Stimulated activated naive CD8-positive, alpha-beta T cell treated with anti-CD3 and anti-CD28 coated beads, Interleukin-15, Interleukin-2, amounts not matched to agents 100 U/mL and 50 U/mL, for 24 hours (primary cell): ENCODE results near the gene RBMS1.

Experiments used
- ATAC-seq: fragments of 150-1000 bp; cut with Tn5 transposase; one replicate; pipeline ENCODE4 v1.10.0; 2021
- DNase-seq: peaks from one replicate; pipeline ENCODE4 v3.0.0; 2021

Gene RBMS1

GRCh38 chr2:160408173-160408958, 85.2 kb downstream of the RBMS1 start:
- DNase-seq (no peak), ATAC-seq (no peak)

DNA sequence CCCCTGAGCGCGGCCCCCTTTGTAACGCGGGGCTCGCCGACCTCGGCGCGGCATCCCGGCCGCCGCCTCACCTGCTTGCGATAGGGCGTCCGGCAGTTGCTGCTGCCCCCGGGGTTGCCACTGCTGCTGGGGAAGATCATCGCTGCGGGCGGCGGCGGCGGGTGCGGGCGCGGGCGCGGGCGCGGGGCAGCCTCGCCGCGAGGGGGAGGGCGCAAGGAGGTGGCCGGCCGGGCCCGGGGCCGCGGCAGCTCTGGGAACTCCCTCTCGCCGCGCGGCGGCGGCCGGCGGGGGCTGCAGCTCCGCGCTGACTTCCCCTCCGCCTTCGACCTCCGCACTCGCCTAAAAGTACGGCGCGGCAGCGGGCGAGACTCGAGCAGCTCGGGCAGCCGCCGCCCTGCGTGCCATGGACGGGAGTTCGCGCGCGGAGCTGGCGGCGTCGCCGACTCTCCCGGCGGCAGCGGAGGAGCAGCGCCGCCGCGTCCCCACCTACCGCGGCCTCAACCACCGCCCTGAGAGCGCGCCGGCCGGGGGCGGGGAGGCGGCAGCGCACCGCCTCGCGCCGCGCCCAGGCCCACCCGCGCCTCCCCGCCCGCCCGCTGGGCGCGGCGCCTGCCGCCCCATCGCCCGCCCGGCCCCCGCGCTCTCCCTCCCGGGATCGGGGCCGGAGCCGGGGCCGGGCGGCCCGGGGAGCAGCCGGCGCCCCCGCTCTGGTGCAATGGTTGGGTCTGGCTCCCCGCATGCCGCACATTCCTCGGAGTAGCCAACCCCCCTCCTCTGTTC, 86.0 kb downstream of the RBMS1 start:
- DNase-seq = peak; percentile 59
- peak; percentile 19 for ATAC-seq

- peak; percentile 80 for ATAC-seq
Observed at GRCh38 chr2:160406591-160407392, 86.8 kb downstream of the RBMS1 start.

GRCh38 chr2:160405077-160405867, 88.3 kb downstream of the RBMS1 start:
- no peak for ATAC-seq

More at GRCh38 chr2:160406591-160407392, 86.8 kb downstream of the RBMS1 start:
- DNase-seq = peak; percentile 70

DNA sequence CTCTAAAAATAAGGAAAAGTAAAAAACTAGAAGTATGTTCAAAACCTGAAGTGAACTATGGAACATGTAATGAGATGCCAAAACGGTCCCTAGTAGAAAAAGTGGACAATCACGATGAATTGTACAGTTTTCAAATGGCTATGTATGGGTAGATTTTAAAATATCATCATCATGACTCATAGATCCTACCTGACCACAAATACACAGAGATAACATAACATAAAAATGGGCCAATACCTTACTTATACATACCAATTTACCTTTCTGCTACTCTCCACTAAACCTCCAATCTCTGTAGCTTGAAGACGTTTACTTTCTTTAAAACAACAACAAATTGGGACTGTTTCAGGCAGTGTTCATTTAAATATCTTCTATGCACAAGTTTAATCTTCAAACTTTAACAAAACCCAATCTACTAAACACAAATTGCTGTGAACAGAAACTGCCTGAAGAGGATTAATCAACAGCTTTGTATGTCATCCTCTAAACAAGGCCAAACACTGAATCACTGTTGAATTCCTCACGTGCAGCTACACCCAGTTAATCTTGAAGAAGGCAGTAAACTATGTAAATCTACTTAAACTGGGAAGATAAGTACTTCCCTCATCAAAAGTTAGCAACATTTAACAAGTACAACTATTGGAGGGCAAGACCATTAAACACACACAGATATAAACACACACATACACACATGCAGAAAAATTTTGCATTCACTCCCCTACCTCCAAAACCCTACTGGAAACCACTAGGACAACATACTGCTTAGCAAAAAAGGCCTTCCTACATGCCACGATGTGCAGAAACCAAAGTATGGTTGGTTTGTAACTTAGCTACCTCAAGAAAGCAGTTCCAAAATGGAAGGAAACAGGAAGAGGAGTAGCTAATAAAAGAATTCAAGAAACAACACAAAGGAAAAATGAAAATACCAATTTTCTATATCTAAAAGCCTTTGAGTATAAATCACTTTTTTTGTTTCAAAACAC, 90.3 kb downstream of the RBMS1 start:
- no peak for DNase-seq
- no peak for ATAC-seq

More at GRCh38 chr2:160405077-160405867, 88.3 kb downstream of the RBMS1 start:
- DNase-seq = no peak

DNA sequence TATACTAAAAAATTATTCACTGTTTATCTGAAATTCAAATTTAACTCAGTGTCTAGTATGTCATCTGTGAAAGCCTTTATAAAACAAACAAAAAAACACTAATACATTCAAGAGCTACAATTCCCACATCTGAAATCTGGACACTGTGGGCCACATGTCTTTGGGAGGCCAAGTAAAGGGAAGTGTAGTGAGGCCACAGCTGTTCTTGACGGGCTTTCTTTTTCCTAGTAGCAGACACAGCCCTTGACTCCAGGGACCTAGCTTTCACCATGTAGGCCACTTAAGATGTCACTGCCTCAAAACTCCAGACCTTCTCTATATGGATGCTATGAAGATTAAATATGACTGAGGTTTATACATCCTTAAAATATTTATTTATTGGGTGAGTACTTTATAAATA, 91.1 kb downstream of the RBMS1 start:
- ATAC-seq (no peak), DNase-seq (no peak)

GRCh38 chr2:160401895-160402294, 91.7 kb downstream of the RBMS1 start:
- ATAC-seq = no peak

DNA sequence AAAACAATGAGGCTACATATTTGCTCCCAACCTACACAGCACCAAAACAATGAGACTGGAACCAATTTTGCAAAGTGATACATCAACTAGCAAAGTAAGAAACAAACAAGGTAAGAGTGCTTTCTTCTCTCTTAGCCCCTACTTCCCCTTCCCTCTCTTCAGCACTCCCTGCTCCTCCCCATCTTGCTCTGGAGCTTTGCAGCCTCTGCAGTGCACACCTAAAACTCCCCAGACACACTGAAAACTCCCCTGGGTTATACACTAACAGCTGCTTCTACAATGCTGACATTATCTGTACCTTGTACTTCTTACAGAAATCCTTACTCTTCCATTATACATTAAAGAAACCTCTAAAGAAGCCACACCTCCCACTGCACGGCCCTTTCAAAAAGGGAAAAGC, 93.7 kb downstream of the RBMS1 start:
- ATAC-seq = no peak
- DNase-seq = no peak

More at GRCh38 chr2:160401895-160402294, 91.7 kb downstream of the RBMS1 start:
- no peak for DNase-seq

- DNase-seq = no peak
- no peak for ATAC-seq
Observed at GRCh38 chr2:160397530-160397865, 96.1 kb downstream of the RBMS1 start.

GRCh38 chr2:160394153-160394552, 99.5 kb downstream of the RBMS1 start:
- ATAC-seq (peak; percentile 96), DNase-seq (no peak)

DNA sequence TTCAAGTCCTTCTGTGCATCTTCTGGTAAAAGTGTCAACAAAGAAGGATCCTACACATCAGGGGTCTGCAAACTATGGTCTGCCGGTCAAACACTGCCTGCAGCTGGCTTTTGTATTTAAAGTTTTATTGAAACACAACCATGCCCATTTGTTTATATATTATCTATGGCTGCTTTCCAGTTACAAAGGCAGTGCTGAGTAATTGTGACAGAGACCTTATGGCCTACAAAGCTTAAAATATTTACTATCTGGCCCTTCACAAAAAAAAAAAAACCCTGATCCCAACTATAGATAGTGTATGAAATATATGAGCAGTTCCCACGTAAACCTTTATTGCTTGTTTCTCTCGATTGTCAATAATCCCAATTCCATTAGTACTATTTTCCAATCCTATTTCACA, 101.4 kb downstream of the RBMS1 start:
- DNase-seq = no peak
- ATAC-seq = no peak

DNA sequence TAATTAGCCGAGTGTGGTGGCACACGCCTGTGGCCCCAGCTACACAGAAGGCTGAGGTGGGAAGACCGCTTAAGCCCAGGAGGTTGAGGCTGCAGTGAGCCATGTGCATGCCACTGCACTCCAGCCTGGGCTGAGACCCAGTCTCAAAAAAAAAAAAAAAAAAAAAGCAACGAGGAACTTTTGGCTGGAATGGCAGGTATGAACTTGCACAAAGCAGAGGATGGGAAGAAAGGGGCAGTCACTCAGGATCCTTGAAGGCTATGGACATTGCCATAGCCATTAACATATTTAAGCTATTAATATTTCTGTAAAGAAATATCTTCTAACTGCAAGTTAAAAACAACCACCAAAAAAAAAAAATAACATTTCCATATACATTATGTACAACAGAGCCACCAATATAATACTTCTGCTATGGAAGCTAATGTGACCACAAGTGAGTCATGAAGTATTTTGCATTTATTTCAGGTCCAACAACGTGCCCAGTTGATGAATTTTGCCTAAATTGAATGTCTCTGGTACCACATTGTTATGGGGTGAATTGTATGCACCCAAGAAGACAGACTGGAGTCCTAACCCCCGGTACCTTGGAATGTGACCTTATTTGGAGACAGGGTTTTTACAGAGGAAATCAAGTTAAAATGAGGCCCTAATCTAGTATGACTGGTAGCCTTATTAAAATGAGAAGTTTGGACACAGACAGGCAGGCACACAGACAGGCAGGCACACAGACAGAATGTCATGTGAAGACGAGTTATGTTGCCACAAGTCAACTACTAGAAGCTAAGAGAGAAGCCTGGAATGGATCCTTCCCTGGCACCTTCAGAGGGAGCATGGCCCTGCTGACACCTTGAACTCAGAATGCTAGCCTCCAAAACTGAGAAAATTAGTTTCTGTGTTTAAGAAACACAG, 102.8 kb downstream of the RBMS1 start:
- no peak for ATAC-seq

GRCh38 chr2:160389875-160390274, 103.7 kb downstream of the RBMS1 start:
- ATAC-seq = no peak
- no peak for DNase-seq

More for the DNA sequence above, 102.8 kb downstream of the RBMS1 start:
- no peak for DNase-seq

DNA sequence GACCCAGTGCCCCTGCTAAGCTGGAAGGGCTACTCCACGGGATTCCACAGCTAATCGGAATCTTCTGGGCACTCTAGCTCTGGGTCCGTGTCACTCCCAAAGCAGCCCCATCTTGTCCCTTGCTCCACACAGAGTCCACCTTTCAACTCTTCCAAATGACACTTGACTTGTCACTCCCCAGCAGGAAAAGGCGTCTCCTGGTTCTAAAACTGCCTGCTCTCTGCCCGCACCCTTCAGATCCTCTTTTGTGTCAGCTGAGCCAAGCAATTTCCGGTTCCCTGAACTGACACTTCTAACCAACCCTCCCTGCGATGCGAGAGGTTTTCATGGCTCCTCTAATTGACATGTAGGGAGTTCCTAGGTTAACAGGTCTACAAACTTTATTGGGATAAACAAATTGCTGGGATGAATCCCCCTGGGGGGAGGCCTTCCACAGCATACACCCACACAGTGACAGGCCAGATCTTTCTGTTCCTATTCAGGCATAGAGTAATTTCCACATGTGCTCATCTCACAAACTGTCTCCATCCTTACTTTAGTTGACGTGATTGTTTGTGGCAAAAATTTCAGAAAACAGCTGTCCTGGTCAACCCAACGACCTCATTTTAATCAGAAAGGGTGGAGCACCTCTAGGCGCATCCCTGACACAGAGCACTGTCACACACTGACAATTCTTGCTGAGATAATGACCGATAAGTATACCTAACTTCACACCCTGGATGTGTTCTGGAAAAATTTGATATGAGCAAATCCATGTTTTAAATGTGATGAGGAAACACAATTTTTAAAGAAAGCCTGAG, 104.9 kb downstream of the RBMS1 start:
- ATAC-seq = peak; percentile 65
- DNase-seq = peak; percentile 38

GRCh38 chr2:160387558-160388262, 105.9 kb downstream of the RBMS1 start:
- ATAC-seq (no peak), DNase-seq (no peak)

GRCh38 chr2:160384791-160385190, 108.8 kb downstream of the RBMS1 start:
- DNase-seq = no peak
- no peak for ATAC-seq

- DNase-seq (no peak), ATAC-seq (peak; percentile 49)
Observed at GRCh38 chr2:160381425-160381951, 112.1 kb downstream of the RBMS1 start.

GRCh38 chr2:160380611-160381010, 113.0 kb downstream of the RBMS1 start:
- ATAC-seq = no peak
- no peak for DNase-seq
